ENCODE measurements around the gene KCTD3. TPM values are rescaled to one million over a fixed set of nuclear protein-coding genes. Genes with fewer than 3 reads are reported as not detected.
A peak's percentile ranks its signal among the peaks of the same experiment; 100 is the strongest.

KCTD3 gene
- total and polyA plus RNA-seq, 10 of the 15 experiments (the other 5 are each of a cell fraction or from before 2014, with no cell fraction given) = 3.6 to 19.8 (median 10.7) TPM

DNA sequence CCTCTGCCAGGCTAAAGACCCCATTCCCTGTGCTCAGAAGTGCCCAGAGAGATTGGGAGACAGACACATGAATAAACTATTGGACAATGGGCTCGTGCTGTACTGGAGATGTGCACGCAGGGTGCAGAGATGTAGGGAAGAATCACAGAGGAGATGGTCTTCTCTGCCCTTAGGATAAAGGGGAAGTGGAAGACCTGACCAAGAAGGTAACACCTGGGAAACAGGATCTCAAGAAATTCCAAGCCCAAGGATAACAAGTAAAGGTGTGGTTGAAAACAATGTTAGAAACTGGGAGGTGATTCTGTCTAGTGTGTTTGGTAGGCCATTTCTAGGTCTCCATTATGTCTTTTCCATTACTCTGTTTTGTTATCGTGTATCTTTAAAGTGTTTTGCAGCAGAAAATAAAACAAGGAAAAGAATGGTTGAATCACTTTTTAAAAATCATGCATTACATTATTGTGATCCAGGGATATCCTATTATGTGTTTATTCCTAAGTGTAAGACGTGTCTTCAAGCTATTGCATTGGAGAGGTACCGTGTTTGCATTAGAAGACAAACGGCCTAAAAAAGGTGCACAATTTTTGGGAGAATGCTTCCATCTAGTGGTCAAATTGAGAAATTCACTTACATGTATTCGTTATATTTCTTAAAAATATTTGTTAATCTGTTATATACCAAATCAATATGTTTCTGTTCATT, 40.8 kb upstream of the KCTD3 start (continued):
- TF ChIP-seq, protein P1, sequence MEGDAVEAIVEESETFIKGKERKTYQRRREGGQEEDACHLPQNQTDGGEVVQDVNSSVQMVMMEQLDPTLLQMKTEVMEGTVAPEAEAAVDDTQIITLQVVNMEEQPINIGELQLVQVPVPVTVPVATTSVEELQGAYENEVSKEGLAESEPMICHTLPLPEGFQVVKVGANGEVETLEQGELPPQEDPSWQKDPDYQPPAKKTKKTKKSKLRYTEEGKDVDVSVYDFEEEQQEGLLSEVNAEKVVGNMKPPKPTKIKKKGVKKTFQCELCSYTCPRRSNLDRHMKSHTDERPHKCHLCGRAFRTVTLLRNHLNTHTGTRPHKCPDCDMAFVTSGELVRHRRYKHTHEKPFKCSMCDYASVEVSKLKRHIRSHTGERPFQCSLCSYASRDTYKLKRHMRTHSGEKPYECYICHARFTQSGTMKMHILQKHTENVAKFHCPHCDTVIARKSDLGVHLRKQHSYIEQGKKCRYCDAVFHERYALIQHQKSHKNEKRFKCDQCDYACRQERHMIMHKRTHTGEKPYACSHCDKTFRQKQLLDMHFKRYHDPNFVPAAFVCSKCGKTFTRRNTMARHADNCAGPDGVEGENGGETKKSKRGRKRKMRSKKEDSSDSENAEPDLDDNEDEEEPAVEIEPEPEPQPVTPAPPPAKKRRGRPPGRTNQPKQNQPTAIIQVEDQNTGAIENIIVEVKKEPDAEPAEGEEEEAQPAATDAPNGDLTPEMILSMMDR (IDR thresholded peaks at IDR 0.05 in 2 of 3, conservative IDR thresholded peaks at IDR 0.05 in 1 of 3; ENCODE audit: control insufficient read depth in 2 of 3, extremely low read depth in 1 of 3, insufficient read depth in 1 of 3, low read depth in 3 of 3, low read length in 3 of 3) = peak; percentile 44 to 69 (median 58); a peak in 5 of 6 replicates
- TF ChIP-seq, protein P2, sequence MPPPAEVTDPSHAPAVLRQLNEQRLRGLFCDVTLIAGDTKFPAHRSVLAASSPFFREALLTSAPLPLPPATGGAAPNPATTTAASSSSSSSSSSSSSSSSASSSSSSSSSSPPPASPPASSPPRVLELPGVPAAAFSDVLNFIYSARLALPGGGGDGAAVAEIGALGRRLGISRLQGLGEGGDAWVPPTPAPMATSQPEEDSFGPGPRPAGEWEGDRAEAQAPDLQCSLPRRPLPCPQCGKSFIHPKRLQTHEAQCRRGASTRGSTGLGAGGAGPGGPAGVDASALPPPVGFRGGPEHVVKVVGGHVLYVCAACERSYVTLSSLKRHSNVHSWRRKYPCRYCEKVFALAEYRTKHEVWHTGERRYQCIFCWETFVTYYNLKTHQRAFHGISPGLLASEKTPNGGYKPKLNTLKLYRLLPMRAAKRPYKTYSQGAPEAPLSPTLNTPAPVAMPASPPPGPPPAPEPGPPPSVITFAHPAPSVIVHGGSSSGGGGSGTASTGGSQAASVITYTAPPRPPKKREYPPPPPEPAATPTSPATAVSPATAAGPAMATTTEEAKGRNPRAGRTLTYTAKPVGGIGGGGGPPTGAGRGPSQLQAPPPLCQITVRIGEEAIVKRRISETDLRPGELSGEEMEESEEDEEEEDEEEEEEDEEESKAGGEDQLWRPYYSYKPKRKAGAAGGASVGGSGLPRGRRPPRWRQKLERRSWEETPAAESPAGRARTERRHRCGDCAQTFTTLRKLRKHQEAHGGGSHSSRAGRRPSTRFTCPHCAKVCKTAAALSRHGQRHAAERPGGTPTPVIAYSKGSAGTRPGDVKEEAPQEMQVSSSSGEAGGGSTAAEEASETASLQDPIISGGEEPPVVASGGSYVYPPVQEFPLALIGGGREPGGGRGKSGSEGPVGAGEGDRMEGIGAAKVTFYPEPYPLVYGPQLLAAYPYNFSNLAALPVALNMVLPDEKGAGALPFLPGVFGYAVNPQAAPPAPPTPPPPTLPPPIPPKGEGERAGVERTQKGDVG (CRISPR knock-in tag; IDR thresholded peaks at IDR 0.05) = no peak

DNA sequence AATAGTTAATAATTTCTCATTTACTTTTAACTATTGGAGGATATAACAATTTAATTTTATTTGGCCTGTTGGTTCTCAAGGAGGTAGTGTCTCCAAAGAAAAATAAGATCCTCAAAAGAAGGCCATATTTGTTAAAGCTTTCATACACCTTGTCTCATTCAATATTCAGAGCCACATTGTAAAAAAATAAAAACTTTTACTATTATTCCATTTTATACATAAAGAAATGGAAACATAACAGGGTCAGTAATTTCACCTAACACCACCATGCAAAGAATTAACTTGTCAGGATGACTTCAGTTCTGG, 40.3 kb upstream of the KCTD3 start:
- Histone ChIP-seq H3K4me3 (no peak overlapping the region), H3K4me1 (ENCODE audit: control insufficient read depth, insufficient read depth, low read length) (peaks cover 4% of the 10 kb centered on the region; the same call in 1 of the 2 replicates), H3K4me2 (ENCODE audit: control insufficient read depth, insufficient read depth) (no peak overlapping the region), H2AFZ (ENCODE audit: control insufficient read depth, low read depth, low read length) (no peak overlapping the region), H3K9me3 (replicated peaks; ENCODE audit: control insufficient read depth, insufficient read depth, low read length) (no peaks in the 10 kb centered on the region), H3K9ac (ENCODE audit: control insufficient read depth, insufficient read depth, low read length) (no peak overlapping the region), H3K27me3 (replicated peaks in 1 of 2; ENCODE audit: control insufficient read depth in 2 of 2, insufficient read depth in 2 of 2, low read length in 1 of 2) (no peaks in the 10 kb centered on the region), H3K27ac (ENCODE audit: control insufficient read depth, insufficient read depth) (no peak overlapping the region), H3K79me2 (ENCODE audit: control insufficient read depth, insufficient read depth, low read length) (no peaks in the 10 kb centered on the region), H3K36me3 (ENCODE audit: control insufficient read depth in 2 of 2, insufficient read depth in 2 of 2, low read length in 1 of 2) (no peaks in the 10 kb centered on the region), H4K20me1 (ENCODE audit: control insufficient read depth, insufficient read depth) (no peaks in the 10 kb centered on the region)
- ChIA-PET SMC1A (ENCODE audit: uncharacterized antibody, unreplicated experiment) (interaction anchor here (1.1 to 2.4 kb wide), 5 partner anchors 41 to 899 kb away, joined by 3 to 11 read pairs (median 5); no protein-coding TSS in a partner anchor), POLR2A (no interaction called here), RAD21 (ENCODE audit: unreplicated experiment) (interaction anchor here (0.8 to 1.9 kb wide), 9 partner anchors 79 to 1265 kb away, joined by 3 to 10 read pairs (median 3); no protein-coding TSS in a partner anchor), CTCF (interaction anchor here (1.2 to 2.8 kb wide), 10 partner anchors 8 to 1194 kb away, joined by 3 to 11 read pairs (median 5); no protein-coding TSS in a partner anchor)
- intact Hi-C loops (cut with micrococcal nuclease; ENCODE audit: unreplicated experiment) = loop anchor here (2.0 to 10.0 kb wide), 5 partner anchors 80 to 1312 kb away; no protein-coding TSS in a partner anchor
- DNase-seq (ENCODE audit: low read depth, low spot score) = no peak
- no peak for FAIRE-seq
- TF ChIP-seq CREM (IDR thresholded peaks at IDR 0.05; ENCODE audit: low read depth) (no peak), MXI1 (IDR thresholded peaks at IDR 0.05; ENCODE audit: low read depth, low read length) (peak; percentile 32; the same call in 1 of the 2 replicates)
- no peak for ATAC-seq
- no TSS peak for BruUV-seq (replicated peaks)
- in situ Hi-C loops (cut with MboI) = loop anchor here (10.0 kb wide), 3 partner anchors 892 to 1312 kb away; no protein-coding TSS in a partner anchor
